Measurements from ENCODE around the gene INSYN2B. TPM values are rescaled to one million over a fixed set of nuclear protein-coding genes. Genes with fewer than 3 reads are reported as not detected.

The INSYN2B gene
- total RNA-seq, 2 donors from 2014 or later: 0.75 TPM; not detected in 1

GRCh38 chr5:169874621-169875020 is 105.7 kb downstream of the INSYN2B start:
- TF ChIP-seq CTCF (IDR thresholded peaks at IDR 0.05): no peak
- H3K27me3 ChIP-seq: no peaks in the 10 kb centered on the region
- H3K4me3 ChIP-seq: no peak overlapping the region
- no peaks in the 10 kb centered on the region for H3K36me3 ChIP-seq
- peak overlapping the region in 1 of 2 donors; percentile 24 for H3K27ac ChIP-seq
- no peaks in the 10 kb centered on the region for H3K4me1 ChIP-seq
- no peaks in the 10 kb centered on the region for H3K9me3 ChIP-seq
- DNase-seq (ENCODE audit: low spot score): no peak

GRCh38 chr5:169873642-169874041 is 106.7 kb downstream of the INSYN2B start:
- no peak for DNase-seq (ENCODE audit: low spot score)
- Histone ChIP-seq H3K4me1 (no peaks in the 10 kb centered on the region), H3K9me3 (no peaks in the 10 kb centered on the region), H3K27me3 (no peaks in the 10 kb centered on the region), H3K36me3 (no peaks in the 10 kb centered on the region), H3K4me3 (no peak overlapping the region), H3K27ac (no peak overlapping the region)
- no peak for TF ChIP-seq CTCF (IDR thresholded peaks at IDR 0.05)

GRCh38 chr5:169871826-169872490 is 108.3 kb downstream of the INSYN2B start:
- Histone ChIP-seq H3K9me3 (no peaks in the 10 kb centered on the region), H3K4me1 (no peaks in the 10 kb centered on the region), H3K27me3 (no peaks in the 10 kb centered on the region), H3K4me3 (no peak overlapping the region), H3K27ac (no peak overlapping the region), H3K36me3 (no peaks in the 10 kb centered on the region)
- no peak for TF ChIP-seq CTCF (IDR thresholded peaks at IDR 0.05)
- DNase-seq (ENCODE audit: low spot score): no peak

- H3K9me3 ChIP-seq: no peaks in the 10 kb centered on the region
- H3K4me1 ChIP-seq: no peaks in the 10 kb centered on the region
- DNase-seq (ENCODE audit: low spot score): no peak
- H3K4me3 ChIP-seq: no peak overlapping the region
- no peak for TF ChIP-seq CTCF (IDR thresholded peaks at IDR 0.05)
- no peak overlapping the region for H3K27ac ChIP-seq
- no peaks in the 10 kb centered on the region for H3K27me3 ChIP-seq
- H3K36me3 ChIP-seq: no peaks in the 10 kb centered on the region
Observed at GRCh38 chr5:169870211-169870610, 110.1 kb downstream of the INSYN2B start.

- TF ChIP-seq CTCF (IDR thresholded peaks at IDR 0.05): no peak
- H3K4me3 ChIP-seq: no peak overlapping the region
- DNase-seq (ENCODE audit: low spot score): no peak
- no peaks in the 10 kb centered on the region for H3K36me3 ChIP-seq
- no peaks in the 10 kb centered on the region for H3K9me3 ChIP-seq
- H3K4me1 ChIP-seq: no peaks in the 10 kb centered on the region
- H3K27ac ChIP-seq: no peak overlapping the region
- no peaks in the 10 kb centered on the region for H3K27me3 ChIP-seq
Observed at GRCh38 chr5:169869066-169869465, 111.2 kb downstream of the INSYN2B start.

- TF ChIP-seq CTCF (IDR thresholded peaks at IDR 0.05): no peak
- no peaks in the 10 kb centered on the region for H3K9me3 ChIP-seq
- H3K4me3 ChIP-seq: no peak overlapping the region
- no peaks in the 10 kb centered on the region for H3K36me3 ChIP-seq
- no peak for DNase-seq (ENCODE audit: low spot score)
- no peak overlapping the region for H3K27ac ChIP-seq
- no peaks in the 10 kb centered on the region for H3K4me1 ChIP-seq
- H3K27me3 ChIP-seq: no peaks in the 10 kb centered on the region
Observed at GRCh38 chr5:169867347-169867746, 112.9 kb downstream of the INSYN2B start.

Measured in right atrium auricular region (tissue), 2 donors.